Type B pancreatic cell (in vitro differentiated cells): ENCODE measurements around the gene NPEPL1. TPM values are rescaled to one million over a fixed set of nuclear protein-coding genes. Genes with fewer than 3 reads are reported as not detected.

Source experiments
- DNase-seq: peaks from one replicate; pipeline ENCODE4 v3.0.0; 2021; ENCODE audit warnings: mixed read lengths; ENCODE audit not compliant: unreplicated experiment; ENCODE audit errors: extremely low spot score
- H3K27ac Mint-ChIP-seq: 2 replicates; pipeline ENCODE4 v1.8.0; 2021; ENCODE audit warnings: mild to moderate bottlenecking, mixed read lengths
- H3K27me3 Mint-ChIP-seq: 2 replicates; pipeline ENCODE4 v1.8.0; 2021; ENCODE audit warnings: mixed read lengths
- H3K36me3 Mint-ChIP-seq: 2 replicates; pipeline ENCODE4 v1.8.0; 2021; ENCODE audit warnings: mixed read lengths
- H3K4me1 Mint-ChIP-seq: one replicate; pipeline ENCODE4 v1.8.0; 2021; ENCODE audit warnings: mixed read lengths; ENCODE audit not compliant: unreplicated experiment
- H3K4me3 Mint-ChIP-seq: 2 replicates; pipeline ENCODE4 v1.8.0; 2021; ENCODE audit warnings: mild to moderate bottlenecking, mixed read lengths
- H3K9me3 Mint-ChIP-seq: 2 replicates; pipeline ENCODE4 v1.8.0; 2021; ENCODE audit warnings: mixed read lengths
- CTCF ChIP-seq: fragments of 200-600 bp; sonication (generic); conservative IDR thresholded peaks from 2 replicates; pipeline ENCODE4 v1.5.0; 2021; ENCODE audit warnings: antibody characterized with exemption, mild to moderate bottlenecking
- total RNA-seq: library from RNA; stranded (reverse); gene quantifications from 2 replicates; pipeline ENCODE4 v1.2.1, GENCODE V29; 2021; ENCODE audit warnings: low replicate concordance

The NPEPL1 gene
- total RNA-seq, 1 donor from 2014 or later = 25.0 TPM

GRCh38 chr20:58688414-58688813 is 4.2 kb upstream of the NPEPL1 start:
- peaks cover 21% of the 10 kb centered on the region for H3K4me1 Mint-ChIP-seq
- H3K9me3 Mint-ChIP-seq = no peaks in the 10 kb centered on the region
- H3K4me3 Mint-ChIP-seq = no peak overlapping the region
- H3K27ac Mint-ChIP-seq = peak overlapping the region; percentile 31
- DNase-seq = no peak
- H3K36me3 Mint-ChIP-seq = peaks cover 17% of the 10 kb centered on the region
- no peak for TF ChIP-seq CTCF
- no peaks in the 10 kb centered on the region for H3K27me3 Mint-ChIP-seq

- no peak overlapping the region for H3K4me3 Mint-ChIP-seq
- H3K27me3 Mint-ChIP-seq = no peaks in the 10 kb centered on the region
- H3K36me3 Mint-ChIP-seq = peaks cover 17% of the 10 kb centered on the region
- no peak overlapping the region for H3K27ac Mint-ChIP-seq
- DNase-seq = no peak
- no peaks in the 10 kb centered on the region for H3K9me3 Mint-ChIP-seq
- peaks cover 21% of the 10 kb centered on the region for H3K4me1 Mint-ChIP-seq
- no peak for TF ChIP-seq CTCF
Observed at GRCh38 chr20:58688840-58689239, 3.8 kb upstream of the NPEPL1 start.

GRCh38 chr20:58690396-58691135 is 2.0 kb upstream of the NPEPL1 start:
- H3K27ac Mint-ChIP-seq = peak overlapping the region; percentile 76
- peaks cover 21% of the 10 kb centered on the region for H3K4me1 Mint-ChIP-seq
- peaks cover 13% of the 10 kb centered on the region for H3K36me3 Mint-ChIP-seq
- no peak for TF ChIP-seq CTCF
- no peak for DNase-seq
- peak overlapping the region; percentile 12 for H3K4me3 Mint-ChIP-seq
- H3K9me3 Mint-ChIP-seq = no peaks in the 10 kb centered on the region
- no peaks in the 10 kb centered on the region for H3K27me3 Mint-ChIP-seq

DNA sequence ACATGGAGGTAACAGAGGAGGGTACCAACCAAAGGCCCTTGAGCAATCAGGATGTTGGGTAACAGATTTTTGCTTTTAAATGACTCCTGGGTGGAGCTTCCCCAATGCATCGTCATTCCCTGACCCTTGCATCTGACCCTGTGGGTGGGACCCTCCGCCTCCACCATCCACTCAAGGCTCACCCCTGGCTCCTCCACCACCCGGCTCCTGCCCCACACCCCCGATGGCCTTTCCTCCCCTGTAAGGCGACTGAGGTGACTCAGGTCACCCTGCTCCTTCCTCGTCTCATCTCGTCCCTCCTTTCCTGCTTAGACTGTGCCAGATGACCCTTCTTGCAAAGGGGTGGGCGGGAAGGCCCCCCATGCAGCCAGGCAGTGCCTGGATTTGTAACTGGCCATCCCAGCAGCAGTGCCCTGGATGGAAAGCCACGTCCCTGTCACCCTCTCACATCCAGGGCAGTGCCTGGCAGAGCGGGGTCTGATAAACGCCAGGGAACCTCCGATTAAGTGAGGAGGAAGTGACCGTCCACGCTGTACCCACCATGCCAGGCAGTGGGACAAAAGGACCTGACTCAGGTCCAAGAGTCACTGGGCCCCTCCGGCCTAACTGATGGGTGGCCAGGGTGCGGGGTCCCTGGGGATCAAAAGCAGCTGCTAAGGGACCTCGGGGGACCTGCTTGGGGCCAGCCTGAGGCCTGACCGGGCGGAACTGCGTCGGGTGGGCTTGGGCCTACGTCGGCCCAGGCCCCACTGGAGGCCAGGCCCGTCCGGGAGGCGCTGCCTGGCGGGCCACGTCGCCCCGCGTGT is 624 bp upstream of the NPEPL1 start:
- H3K36me3 Mint-ChIP-seq = peaks cover 7% of the 10 kb centered on the region
- H3K4me3 Mint-ChIP-seq = peak overlapping the region; percentile 52
- no peaks in the 10 kb centered on the region for H3K27me3 Mint-ChIP-seq
- no peaks in the 10 kb centered on the region for H3K9me3 Mint-ChIP-seq
- H3K27ac Mint-ChIP-seq = peak overlapping the region; percentile 34
- no peak for DNase-seq
- peaks cover 21% of the 10 kb centered on the region for H3K4me1 Mint-ChIP-seq
- TF ChIP-seq CTCF = no peak

DNA sequence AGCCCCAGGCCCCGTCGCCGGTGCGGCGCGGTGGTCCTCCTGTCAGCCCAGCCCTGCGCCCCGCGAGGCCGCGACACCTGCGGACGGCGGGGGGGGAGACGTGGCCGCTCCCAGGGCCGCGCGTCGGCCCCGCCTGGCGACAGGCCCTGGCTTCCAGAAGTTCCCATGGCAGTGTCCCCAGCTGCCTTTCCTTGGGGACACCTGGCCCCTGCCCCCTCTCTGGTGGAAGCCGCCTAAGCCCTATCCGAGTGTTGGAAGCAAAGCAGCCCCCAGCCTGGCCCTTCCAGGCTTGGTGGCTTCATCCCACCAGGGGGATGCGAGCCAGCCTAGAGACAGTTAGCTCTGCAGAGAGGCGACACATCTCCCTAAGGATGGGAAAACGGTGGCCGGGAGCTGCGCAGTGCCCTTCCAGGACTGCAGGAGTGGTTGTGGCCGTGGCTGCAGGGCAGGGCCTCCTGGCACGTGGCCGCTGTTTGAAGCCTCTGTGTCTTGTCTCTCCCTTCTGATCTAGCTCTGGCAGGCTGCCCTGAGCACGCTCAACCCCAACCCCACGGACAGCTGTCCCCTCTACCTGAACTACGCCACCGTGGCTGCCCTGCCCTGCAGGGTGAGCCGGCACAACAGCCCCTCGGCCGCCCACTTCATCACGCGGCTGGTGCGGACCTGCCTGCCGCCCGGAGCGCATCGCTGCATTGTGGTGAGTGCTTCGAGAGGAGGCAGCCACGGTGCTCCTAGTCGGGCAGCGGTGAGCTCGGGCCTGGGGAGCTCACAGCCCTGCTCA is 816 bp downstream of the NPEPL1 start:
- Mint-ChIP-seq H3K27me3 (no peaks in the 10 kb centered on the region), H3K36me3 (peaks cover 10% of the 10 kb centered on the region), H3K27ac (no peak overlapping the region), H3K4me1 (peaks cover 18% of the 10 kb centered on the region), H3K4me3 (peak overlapping the region; percentile 80), H3K9me3 (no peaks in the 10 kb centered on the region)
- no peak for DNase-seq
- peak; percentile 20 for TF ChIP-seq CTCF
